H1 (cell line): ENCODE data around the gene R3HDM2.
"Not testable (repeated sequence)": the region's sequence is repeated elsewhere in the genome, so short reads cannot be mapped to it uniquely, and the experiment has no call there.

Source experiments
- BACH1 ChIP-seq: IDR thresholded peaks from 2 replicates; pipeline ENCODE4 v1.6.1; 2012; ENCODE audit warnings: low read length, improper control_type of control experiment
- POU5F1 ChIP-seq: IDR thresholded peaks from 2 replicates; pipeline ENCODE4 v1.6.1; 2011; ENCODE audit warnings: low read depth, mild to moderate bottlenecking, low read length, moderate library complexity

- not testable (repeated sequence) for TF ChIP-seq BACH1, POU5F1
These were observed 154.6 kb downstream of the R3HDM2 start for GRCh38 chr12:57276233-57276632.
